Measurements from ENCODE around the gene RTP1.
"Not testable (repeated sequence)": the region's sequence is repeated elsewhere in the genome, so short reads cannot be mapped to it uniquely, and the experiment has no call there.

The RTP1 gene

GRCh38 chr3:187228740-187229139, 31.5 kb downstream of the RTP1 start:
- POLR2A ChIA-PET, result no interaction called here
- CTCF ChIA-PET, result interaction anchor here (0.6 kb wide), 1 partner anchor 1044 kb away, joined by 4 read pairs; no protein-coding TSS in a partner anchor
- DNase-seq (ENCODE audit: extremely low spot score), result no peak
- TF ChIP-seq LEF1 (IDR thresholded peaks at IDR 0.05; ENCODE audit: borderline replicate concordance), result no peak
- TF ChIP-seq SUZ12 (IDR thresholded peaks at IDR 0.05), result no peak

- CTCF ChIA-PET, result interaction anchor here (1.3 kb wide), 1 partner anchor 10 kb away, joined by 4 read pairs; no protein-coding TSS in a partner anchor
- POLR2A ChIA-PET, result no interaction called here
Measured at GRCh38 chr3:187230011-187230410, 32.7 kb downstream of the RTP1 start.

GRCh38 chr3:187236962-187237361, 39.7 kb downstream of the RTP1 start:
- ChIA-PET POLR2A (no interaction called here), CTCF (no interaction called here)

More at GRCh38 chr3:187230011-187230410, 32.7 kb downstream of the RTP1 start:
- TF ChIP-seq ELF4 (IDR thresholded peaks at IDR 0.05) (no peak), ARNT (IDR thresholded peaks at IDR 0.05) (no peak)
- DNase-seq (ENCODE audit: extremely low spot score), result no peak

GRCh38 chr3:187237741-187238140, 40.5 kb downstream of the RTP1 start:
- CTCF ChIA-PET, result no interaction called here
- DNase-seq (ENCODE audit: extremely low spot score), result no peak
- TF ChIP-seq SUZ12 (IDR thresholded peaks at IDR 0.05) (no peak), FOXM1 (IDR thresholded peaks at IDR 0.05; ENCODE audit: borderline replicate concordance) (no peak), ZNF384 (IDR thresholded peaks at IDR 0.05) (no peak), FOXA1 (IDR thresholded peaks at IDR 0.05) (no peak), TARDBP (IDR thresholded peaks at IDR 0.05) (no peak), HDGF (IDR thresholded peaks at IDR 0.05; ENCODE audit: borderline replicate concordance) (no peak), NFRKB (IDR thresholded peaks at IDR 0.05) (no peak), CTBP1 (IDR thresholded peaks at IDR 0.05; ENCODE audit: borderline replicate concordance) (no peak)
- POLR2A ChIA-PET, result no interaction called here

More at GRCh38 chr3:187236962-187237361, 39.7 kb downstream of the RTP1 start:
- no peak for TF ChIP-seq SP1 (IDR thresholded peaks at IDR 0.05)
- no peak for TF ChIP-seq ZNF384 (IDR thresholded peaks at IDR 0.05)
- TF ChIP-seq HDGF (IDR thresholded peaks at IDR 0.05; ENCODE audit: borderline replicate concordance), result no peak
- TF ChIP-seq L3MBTL2 (conservative IDR thresholded peaks at IDR 0.05), result no peak
- TF ChIP-seq BHLHE40 (IDR thresholded peaks at IDR 0.05; ENCODE audit: borderline replicate concordance), result no peak
- TF ChIP-seq ARNT (IDR thresholded peaks at IDR 0.05), result no peak
- no peak for TF ChIP-seq FOXA1 (IDR thresholded peaks at IDR 0.05)
- no peak for TF ChIP-seq SUZ12 (IDR thresholded peaks at IDR 0.05)
- no peak for TF ChIP-seq CTBP1 (IDR thresholded peaks at IDR 0.05; ENCODE audit: borderline replicate concordance)
- TF ChIP-seq ELF4 (IDR thresholded peaks at IDR 0.05), result no peak
- TF ChIP-seq NFRKB (IDR thresholded peaks at IDR 0.05), result no peak
- DNase-seq (ENCODE audit: extremely low spot score), result no peak

- ChIA-PET POLR2A (no interaction called here), CTCF (no interaction called here)
- DNase-seq (ENCODE audit: extremely low spot score), result no peak
- no peak for TF ChIP-seq LEF1 (IDR thresholded peaks at IDR 0.05; ENCODE audit: borderline replicate concordance)
- no peak for TF ChIP-seq SUZ12 (IDR thresholded peaks at IDR 0.05)
- no peak for TF ChIP-seq L3MBTL2 (conservative IDR thresholded peaks at IDR 0.05)
- TF ChIP-seq SP1 (IDR thresholded peaks at IDR 0.05), result no peak
- TF ChIP-seq ELF4 (IDR thresholded peaks at IDR 0.05), result no peak
- TF ChIP-seq FOXA1 (IDR thresholded peaks at IDR 0.05), result no peak
- no peak for TF ChIP-seq FOXK2 (IDR thresholded peaks at IDR 0.05)
- no peak for TF ChIP-seq FOXM1 (IDR thresholded peaks at IDR 0.05; ENCODE audit: borderline replicate concordance)
- no peak for TF ChIP-seq BHLHE40 (IDR thresholded peaks at IDR 0.05; ENCODE audit: borderline replicate concordance)
- TF ChIP-seq TARDBP (IDR thresholded peaks at IDR 0.05), result no peak
- TF ChIP-seq NFRKB (IDR thresholded peaks at IDR 0.05), result no peak
- TF ChIP-seq ZNF384 (IDR thresholded peaks at IDR 0.05), result no peak
- no peak for TF ChIP-seq HDGF (IDR thresholded peaks at IDR 0.05; ENCODE audit: borderline replicate concordance)
Measured at GRCh38 chr3:187238239-187238638, 41.0 kb downstream of the RTP1 start.

- POLR2A ChIA-PET; DNase-seq (ENCODE audit: extremely low spot score); CTCF ChIA-PET: not testable (repeated sequence)
Measured at GRCh38 chr3:187238835-187239234, 41.5 kb downstream of the RTP1 start.

GRCh38 chr3:187242435-187242834, 45.1 kb downstream of the RTP1 start:
- POLR2A ChIA-PET, result no interaction called here
- TF ChIP-seq BHLHE40 (IDR thresholded peaks at IDR 0.05; ENCODE audit: borderline replicate concordance) (no peak), LEF1 (IDR thresholded peaks at IDR 0.05; ENCODE audit: borderline replicate concordance) (no peak), FOXA1 (IDR thresholded peaks at IDR 0.05) (no peak), ZNF384 (IDR thresholded peaks at IDR 0.05) (no peak), ARNT (IDR thresholded peaks at IDR 0.05) (no peak), SUZ12 (IDR thresholded peaks at IDR 0.05) (no peak), HDGF (IDR thresholded peaks at IDR 0.05; ENCODE audit: borderline replicate concordance) (no peak), TARDBP (IDR thresholded peaks at IDR 0.05) (no peak), ELF4 (IDR thresholded peaks at IDR 0.05) (no peak), PKNOX1 (IDR thresholded peaks at IDR 0.05) (no peak), L3MBTL2 (conservative IDR thresholded peaks at IDR 0.05) (no peak), CTBP1 (IDR thresholded peaks at IDR 0.05; ENCODE audit: borderline replicate concordance) (no peak), FOXK2 (IDR thresholded peaks at IDR 0.05) (no peak), SP1 (IDR thresholded peaks at IDR 0.05) (no peak), FOXM1 (IDR thresholded peaks at IDR 0.05; ENCODE audit: borderline replicate concordance) (no peak), NFRKB (IDR thresholded peaks at IDR 0.05) (no peak)
- CTCF ChIA-PET, result no interaction called here
- no peak for DNase-seq (ENCODE audit: extremely low spot score)

GRCh38 chr3:187242900-187243299, 45.6 kb downstream of the RTP1 start:
- POLR2A ChIA-PET, result no interaction called here
- CTCF ChIA-PET, result interaction anchor here (1.1 kb wide), 1 partner anchor 16 kb away, joined by 3 read pairs; no protein-coding TSS in a partner anchor
- DNase-seq (ENCODE audit: extremely low spot score), result no peak
- TF ChIP-seq SP1 (IDR thresholded peaks at IDR 0.05) (no peak), PKNOX1 (IDR thresholded peaks at IDR 0.05) (no peak), ZNF384 (IDR thresholded peaks at IDR 0.05) (no peak), L3MBTL2 (conservative IDR thresholded peaks at IDR 0.05) (no peak), LEF1 (IDR thresholded peaks at IDR 0.05; ENCODE audit: borderline replicate concordance) (no peak), FOXA1 (IDR thresholded peaks at IDR 0.05) (no peak), SUZ12 (IDR thresholded peaks at IDR 0.05) (no peak), ARNT (IDR thresholded peaks at IDR 0.05) (no peak), BHLHE40 (IDR thresholded peaks at IDR 0.05; ENCODE audit: borderline replicate concordance) (no peak)

Data from HEK293T (cell line).